Panc1 (cell line): Measurements from ENCODE around the gene LACTBL1. TPM values are rescaled to one million over a fixed set of nuclear protein-coding genes. Genes with fewer than 3 reads are reported as not detected.

ENCODE experiments used
- ATAC-seq: fragments of 200-7000 bp; cut with Tn5 transposase; 2 replicates; pipeline ENCODE4 v1.9.1; 2020; ENCODE audit warnings: mild to moderate bottlenecking, moderate library complexity
- BruUV-seq: library from RNA; stranded (reverse); fragments of 400-500 nt; replicated peaks from 2 replicates; lab custom pipeline; 2021; lab: Mats Ljungman, UMichigan
- CTCF ChIA-PET: fragments of 300-600 bp; sonication (Branson Sonifier 250); formaldehyde crosslinking; loops from one replicate; lab custom pipeline; 2022; ENCODE audit warnings: antibody characterized with exemption; lab: Charles Lee
- POLR2A ChIA-PET: fragments of 300-600 bp; sonication (Branson Sonifier 250); formaldehyde crosslinking; loops from one replicate; lab custom pipeline; 2022; ENCODE audit warnings: antibody characterized with exemption; lab: Charles Lee
- DNase-seq: peaks from one replicate; pipeline ENCODE4 v3.0.0-alpha.2; 2010; ENCODE audit warnings: low read depth, low spot score
- H3K27ac ChIP-seq: 2 replicates; pipeline ENCODE4 v1.5.1; 2011; ENCODE audit warnings: mild to moderate bottlenecking, low read length, inconsistent platforms
- H3K27me3 ChIP-seq: fragments of 200-500 bp; sonication (Bioruptor generic); 2 replicates; pipeline ENCODE4 v1.6.0; 2014; ENCODE audit warnings: low read length, inconsistent platforms; ENCODE audit not compliant: control insufficient read depth, insufficient read depth
- H3K36me3 ChIP-seq: fragments of 200-500 bp; sonication (Bioruptor generic); 2 replicates; pipeline ENCODE4 v1.5.1; 2014; ENCODE audit warnings: inconsistent platforms, mild to moderate bottlenecking, low read length, moderate library complexity; ENCODE audit not compliant: control insufficient read depth, insufficient read depth
- H3K4me1 ChIP-seq: 2 replicates; pipeline ENCODE4 v1.5.1; 2011; ENCODE audit warnings: inconsistent platforms, mild to moderate bottlenecking, low read length, moderate library complexity; ENCODE audit not compliant: control insufficient read depth, insufficient read depth
- H3K4me3 ChIP-seq, 2 experiments: 2 replicates each; pipeline ENCODE4 v1.5.1; 2011 to 2012; ENCODE audit warnings: low read depth in 2 of 2, low read length in 2 of 2, mild to moderate bottlenecking in 2 of 2, inconsistent platforms in 1 of 2, moderate library complexity in 1 of 2
- H3K9me3 ChIP-seq: fragments of 200-500 bp; sonication (Bioruptor generic); 2 replicates; pipeline ENCODE4 v1.5.1; 2014; ENCODE audit warnings: low read depth, mild to moderate bottlenecking, inconsistent platforms, low read length, moderate library complexity; ENCODE audit not compliant: control insufficient read depth, insufficient read depth
- POLR2AphosphoS5 ChIP-seq: IDR thresholded peaks from 2 replicates; pipeline ENCODE4 v1.6.1; 2012; ENCODE audit warnings: mild to moderate bottlenecking, low read depth, low read length, moderate library complexity
- SIN3A ChIP-seq: IDR thresholded peaks from 2 replicates; pipeline ENCODE4 v1.6.1; 2012; ENCODE audit warnings: low read depth, mild to moderate bottlenecking, low read length, moderate library complexity, borderline replicate concordance; ENCODE audit not compliant: insufficient read depth
- TCF7L2 ChIP-seq: IDR thresholded peaks from 2 replicates; pipeline ENCODE4 v1.6.1; 2011; ENCODE audit warnings: mild to moderate bottlenecking, low read depth, low read length, inconsistent platforms
- in situ Hi-C: cut with HindIII; loops from 2 replicates; pipeline ENCODE4 v1.10.0; 2016; ENCODE audit warnings: low sequenced_read_pairs, low pct_unique_long_range_greater_than_20kb
- intact Hi-C: fragments of 100-400 bp; cut with micrococcal nuclease; formaldehyde crosslinking; loops from one replicate; pipeline ENCODE4 v1.10.0; 2022; ENCODE audit not compliant: unreplicated experiment
- total RNA-seq: library from RNA; stranded (reverse); gene quantifications from one replicate; pipeline ENCODE4 v1.2.1, GENCODE V29; 2021; ENCODE audit not compliant: unreplicated experiment
- TF ChIP-seq, protein P1 (sequence below), 2 experiments: IDR thresholded peaks; 2 replicates each; pipeline ENCODE4 v1.6.1; 2011 to 2012; ENCODE audit warnings: low read depth in 2 of 2, control low read depth in 1 of 2, low read length in 1 of 2, mild to moderate bottlenecking in 1 of 2, moderate library complexity in 1 of 2; ENCODE audit not compliant: insufficient read depth in 1 of 2

LACTBL1 gene
- total RNA-seq, 1 experiment from 2014 or later = not detected

DNA sequence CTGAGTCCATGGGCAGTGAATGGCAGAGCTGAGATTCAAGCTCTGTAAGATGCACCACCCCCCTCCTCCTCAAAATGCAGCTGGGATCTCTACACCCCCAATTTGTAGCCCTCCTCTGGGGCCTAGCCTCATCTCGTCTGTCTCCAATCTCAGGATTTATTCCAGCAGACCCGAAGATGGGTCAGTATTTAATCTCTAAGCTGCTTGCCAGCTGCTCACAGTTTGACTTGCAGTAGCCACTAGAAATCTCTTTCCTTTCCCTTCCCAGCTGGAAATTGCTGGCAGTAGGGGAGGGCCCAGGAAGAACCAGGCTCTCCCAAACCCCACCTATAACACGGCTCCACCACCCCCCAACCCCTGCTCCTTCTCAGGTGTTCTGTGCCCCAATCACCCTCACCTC, 1.5 kb downstream of the LACTBL1 start:
- CTCF ChIA-PET = interaction anchor here (0.6 kb wide), 1 partner anchor 76 kb away, joined by 8 read pairs; no protein-coding TSS in a partner anchor
- H3K4me3 ChIP-seq = no peak overlapping the region
- no peaks in the 10 kb centered on the region for H3K36me3 ChIP-seq
- H3K4me1 ChIP-seq = no peaks in the 10 kb centered on the region
- BruUV-seq = no TSS peak
- DNase-seq (no peak), ATAC-seq (no peak)
- POLR2A ChIA-PET = no interaction called here
- in situ Hi-C loops = no loop called here
- peaks cover 14% of the 10 kb centered on the region for H3K27me3 ChIP-seq
- intact Hi-C loops = loop anchor here (10.0 kb wide), 1 partner anchor 304 kb away; no protein-coding TSS in a partner anchor
- no peak for TF ChIP-seq TCF7L2
- TF ChIP-seq, protein P1, sequence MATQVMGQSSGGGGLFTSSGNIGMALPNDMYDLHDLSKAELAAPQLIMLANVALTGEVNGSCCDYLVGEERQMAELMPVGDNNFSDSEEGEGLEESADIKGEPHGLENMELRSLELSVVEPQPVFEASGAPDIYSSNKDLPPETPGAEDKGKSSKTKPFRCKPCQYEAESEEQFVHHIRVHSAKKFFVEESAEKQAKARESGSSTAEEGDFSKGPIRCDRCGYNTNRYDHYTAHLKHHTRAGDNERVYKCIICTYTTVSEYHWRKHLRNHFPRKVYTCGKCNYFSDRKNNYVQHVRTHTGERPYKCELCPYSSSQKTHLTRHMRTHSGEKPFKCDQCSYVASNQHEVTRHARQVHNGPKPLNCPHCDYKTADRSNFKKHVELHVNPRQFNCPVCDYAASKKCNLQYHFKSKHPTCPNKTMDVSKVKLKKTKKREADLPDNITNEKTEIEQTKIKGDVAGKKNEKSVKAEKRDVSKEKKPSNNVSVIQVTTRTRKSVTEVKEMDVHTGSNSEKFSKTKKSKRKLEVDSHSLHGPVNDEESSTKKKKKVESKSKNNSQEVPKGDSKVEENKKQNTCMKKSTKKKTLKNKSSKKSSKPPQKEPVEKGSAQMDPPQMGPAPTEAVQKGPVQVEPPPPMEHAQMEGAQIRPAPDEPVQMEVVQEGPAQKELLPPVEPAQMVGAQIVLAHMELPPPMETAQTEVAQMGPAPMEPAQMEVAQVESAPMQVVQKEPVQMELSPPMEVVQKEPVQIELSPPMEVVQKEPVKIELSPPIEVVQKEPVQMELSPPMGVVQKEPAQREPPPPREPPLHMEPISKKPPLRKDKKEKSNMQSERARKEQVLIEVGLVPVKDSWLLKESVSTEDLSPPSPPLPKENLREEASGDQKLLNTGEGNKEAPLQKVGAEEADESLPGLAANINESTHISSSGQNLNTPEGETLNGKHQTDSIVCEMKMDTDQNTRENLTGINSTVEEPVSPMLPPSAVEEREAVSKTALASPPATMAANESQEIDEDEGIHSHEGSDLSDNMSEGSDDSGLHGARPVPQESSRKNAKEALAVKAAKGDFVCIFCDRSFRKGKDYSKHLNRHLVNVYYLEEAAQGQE (IDR thresholded peaks at IDR 0.05; ENCODE audit: insufficient read depth in 1 of 2, low read depth in 2 of 2, low read length in 1 of 2) = no peak
- H3K9me3 ChIP-seq = no peaks in the 10 kb centered on the region
- H3K27ac ChIP-seq = no peak overlapping the region

- TF ChIP-seq TCF7L2 = no peak
- DNase-seq (no peak), ATAC-seq (no peak)
- BruUV-seq = no TSS peak
- Histone ChIP-seq H3K9me3 (no peaks in the 10 kb centered on the region), H3K27ac (no peak overlapping the region), H3K4me3 (no peak overlapping the region), H3K36me3 (no peaks in the 10 kb centered on the region), H3K27me3 (peaks cover 14% of the 10 kb centered on the region), H3K4me1 (no peaks in the 10 kb centered on the region)
- in situ Hi-C loops (no loop called here), intact Hi-C loops (loop anchor here (10.0 kb wide), 1 partner anchor 305 kb away; no protein-coding TSS in a partner anchor)
- ChIA-PET POLR2A (interaction anchor here (0.7 kb wide), 1 partner anchor 191 kb away, joined by 10 read pairs; no protein-coding TSS in a partner anchor), CTCF (no interaction called here)
Observed at GRCh38 chr1:22970096-22970495, 2.6 kb downstream of the LACTBL1 start.

GRCh38 chr1:22969304-22969709, 3.4 kb downstream of the LACTBL1 start:
- Histone ChIP-seq H3K27ac (no peak overlapping the region), H3K36me3 (no peaks in the 10 kb centered on the region), H3K4me1 (no peaks in the 10 kb centered on the region), H3K4me3 (no peak overlapping the region), H3K9me3 (no peaks in the 10 kb centered on the region), H3K27me3 (peaks cover 14% of the 10 kb centered on the region)
- ChIA-PET POLR2A (no interaction called here), CTCF (no interaction called here)
- in situ Hi-C loops (no loop called here), intact Hi-C loops (loop anchor here (5.0 kb wide), 1 partner anchor 302 kb away; no protein-coding TSS in a partner anchor)
- no peak for TF ChIP-seq TCF7L2
- peak; percentile 64; the same call in 1 of the 2 replicates for ATAC-seq
- BruUV-seq = no TSS peak
- DNase-seq = no peak

- ATAC-seq (no peak), DNase-seq (no peak)
- H3K36me3 ChIP-seq = no peaks in the 10 kb centered on the region
- H3K27ac ChIP-seq = no peak overlapping the region
- H3K4me1 ChIP-seq = no peaks in the 10 kb centered on the region
- in situ Hi-C loops = no loop called here
- TF ChIP-seq POLR2AphosphoS5 = no peak
- TF ChIP-seq SIN3A = no peak
- TF ChIP-seq, protein P1 (IDR thresholded peaks at IDR 0.05; ENCODE audit: insufficient read depth in 1 of 2, low read depth in 2 of 2, low read length in 1 of 2) = no peak
- H3K27me3 ChIP-seq = peaks cover 14% of the 10 kb centered on the region
- intact Hi-C loops = loop anchor here (5.0 kb wide), 1 partner anchor 301 kb away; no protein-coding TSS in a partner anchor
- H3K4me3 ChIP-seq = no peak overlapping the region
- CTCF ChIA-PET = no interaction called here
- POLR2A ChIA-PET = no interaction called here
- no TSS peak for BruUV-seq
- no peaks in the 10 kb centered on the region for H3K9me3 ChIP-seq
Observed at GRCh38 chr1:22967833-22968232, 4.8 kb downstream of the LACTBL1 start.
